Middle frontal gyrus (tissue), 1 donor: Measurements from ENCODE around the gene INPP5J.
"Not testable (repeated sequence)": the region's sequence is repeated elsewhere in the genome, so short reads cannot be mapped to it uniquely, and the experiment has no call there.

ENCODE experiments used
- DNase-seq: peaks from one replicate; pipeline ENCODE4 v3.0.0-alpha.2; 2015; ENCODE audit warnings: low spot score; ENCODE audit errors: extremely low spot score

The INPP5J gene

DNA sequence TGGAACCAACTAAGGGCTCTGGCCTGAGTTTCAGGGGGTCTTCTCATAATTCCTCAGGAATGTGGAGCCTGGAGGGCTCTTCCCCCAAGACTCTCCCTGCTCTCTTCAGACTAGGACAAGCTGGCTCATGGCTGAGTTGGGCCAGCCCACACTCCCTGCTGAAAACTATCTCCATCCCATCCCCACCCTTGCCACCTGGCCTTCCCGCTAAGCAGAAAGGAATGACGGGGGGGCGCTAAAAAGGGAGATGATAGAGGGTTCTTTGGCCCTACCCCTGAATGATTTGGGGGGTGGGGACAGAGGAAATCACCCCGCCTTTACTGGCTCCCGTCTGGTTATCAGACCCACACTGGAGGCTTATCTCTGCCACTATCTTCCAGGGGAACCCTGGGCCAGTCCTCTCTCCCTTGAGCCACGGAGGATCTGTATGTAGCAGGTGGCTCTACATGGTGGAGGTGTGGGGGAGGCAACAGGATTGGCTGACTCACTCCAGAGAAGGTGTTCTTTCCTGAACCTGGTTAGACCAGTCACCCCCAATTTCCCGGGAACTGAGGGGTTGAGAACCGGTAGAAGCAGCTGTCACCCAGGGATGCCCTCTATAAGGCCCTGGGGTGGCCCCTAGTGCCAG is 35.9 kb upstream of the INPP5J start:
- no peak for DNase-seq

DNA sequence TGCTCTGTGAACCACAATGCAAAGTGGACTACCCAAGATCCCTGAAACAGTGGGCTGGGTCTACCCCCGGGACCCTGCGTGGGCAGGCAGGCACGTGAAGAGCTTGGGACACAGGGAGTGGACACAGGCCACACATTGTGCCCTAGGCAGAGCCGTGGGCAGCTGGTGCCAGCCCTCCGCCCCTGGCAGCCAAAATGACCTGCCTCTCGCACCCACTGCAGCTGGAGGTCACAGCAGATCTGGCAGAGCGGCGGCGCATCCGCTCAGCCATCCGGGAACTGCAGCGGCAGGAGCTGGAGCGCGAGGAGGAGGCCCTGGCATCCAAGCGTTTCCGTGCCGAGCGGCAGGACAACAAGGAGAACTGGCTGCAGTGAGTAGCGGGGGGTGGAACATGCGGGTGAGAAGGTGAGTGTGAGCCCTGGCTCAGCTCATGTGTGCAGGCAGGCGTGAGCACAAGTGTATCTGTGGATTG is 35.0 kb upstream of the INPP5J start:
- no peak for DNase-seq

DNA sequence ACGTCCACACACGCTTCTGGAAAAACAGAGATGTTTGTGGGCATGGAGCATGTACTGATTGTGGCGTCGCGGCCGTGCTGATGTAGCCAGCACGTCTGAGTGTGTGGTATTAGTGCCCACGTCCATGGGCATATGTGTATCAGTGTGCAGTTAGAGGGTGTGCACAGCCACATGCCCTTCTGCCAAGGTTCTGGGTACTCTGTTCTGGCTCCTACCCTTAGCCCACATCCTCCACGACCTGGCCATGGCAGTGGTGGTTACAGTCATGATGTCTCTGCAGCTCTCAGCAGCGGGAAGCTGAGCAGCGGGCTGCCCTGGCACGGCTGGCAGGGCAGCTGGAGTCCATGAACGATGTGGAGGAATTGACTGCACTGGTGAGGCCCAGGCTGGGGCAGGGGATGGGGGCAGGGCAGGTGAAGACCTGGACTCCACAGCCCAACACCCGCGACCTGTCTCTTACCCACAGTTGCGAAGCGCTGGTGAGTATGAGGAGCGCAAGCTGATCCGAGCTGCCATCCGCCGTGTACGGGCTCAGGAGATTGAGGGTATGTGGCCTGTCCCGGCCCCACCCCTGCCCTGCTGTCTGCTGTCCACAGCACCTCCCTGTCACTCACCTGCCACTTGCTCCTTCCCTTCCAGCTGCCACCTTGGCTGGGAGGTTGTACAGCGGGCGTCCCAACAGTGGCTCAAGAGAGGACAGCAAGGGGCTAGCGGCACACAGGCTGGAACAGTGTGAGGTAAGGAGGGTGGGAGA is 34.4 kb upstream of the INPP5J start:
- no peak for DNase-seq

- DNase-seq, result no peak
Observed at GRCh38 chr22:31089160-31090100, 33.3 kb upstream of the INPP5J start.

DNA sequence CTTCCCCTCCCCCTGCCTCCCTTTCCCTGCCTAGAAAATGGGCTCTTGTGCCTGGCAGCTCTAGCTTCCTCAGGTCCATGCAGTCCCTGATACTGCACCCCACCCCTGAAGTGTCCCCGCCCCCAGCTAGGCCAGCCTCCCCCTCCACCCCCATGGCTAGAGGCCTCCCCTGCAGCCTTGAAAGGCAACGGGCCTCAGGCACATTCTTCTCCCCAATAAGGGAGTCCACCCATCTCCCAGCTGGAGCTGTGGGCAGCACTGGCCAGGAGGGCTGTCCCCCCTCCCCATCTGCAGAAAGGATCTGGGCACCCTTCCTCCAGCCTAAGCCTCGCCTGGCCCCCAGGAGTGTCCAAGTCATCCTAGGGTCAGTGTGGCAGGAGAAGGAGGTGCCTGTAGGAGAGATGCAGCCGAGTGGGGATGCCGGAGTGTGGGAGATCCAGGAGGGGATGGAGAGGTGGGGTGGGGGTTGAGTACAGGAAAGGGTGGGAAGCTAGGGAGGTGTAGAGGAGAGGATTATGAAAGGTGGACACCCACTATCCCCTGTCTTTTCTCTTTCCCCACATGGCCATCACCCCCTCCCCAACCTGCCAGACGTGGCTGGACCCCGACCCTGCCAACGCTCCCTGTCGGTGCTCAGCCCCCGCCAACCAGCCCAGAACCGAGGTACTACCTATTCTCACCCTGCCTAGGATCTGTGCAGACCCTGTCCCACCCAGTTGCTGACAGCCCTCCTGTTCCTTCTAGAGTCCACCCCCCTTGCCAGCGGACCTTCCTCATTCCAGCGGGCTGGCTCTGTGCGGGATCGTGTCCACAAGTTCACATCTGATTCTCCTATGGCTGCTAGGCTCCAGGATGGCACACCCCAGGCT is 32.3 kb upstream of the INPP5J start:
- DNase-seq, result no peak

DNA sequence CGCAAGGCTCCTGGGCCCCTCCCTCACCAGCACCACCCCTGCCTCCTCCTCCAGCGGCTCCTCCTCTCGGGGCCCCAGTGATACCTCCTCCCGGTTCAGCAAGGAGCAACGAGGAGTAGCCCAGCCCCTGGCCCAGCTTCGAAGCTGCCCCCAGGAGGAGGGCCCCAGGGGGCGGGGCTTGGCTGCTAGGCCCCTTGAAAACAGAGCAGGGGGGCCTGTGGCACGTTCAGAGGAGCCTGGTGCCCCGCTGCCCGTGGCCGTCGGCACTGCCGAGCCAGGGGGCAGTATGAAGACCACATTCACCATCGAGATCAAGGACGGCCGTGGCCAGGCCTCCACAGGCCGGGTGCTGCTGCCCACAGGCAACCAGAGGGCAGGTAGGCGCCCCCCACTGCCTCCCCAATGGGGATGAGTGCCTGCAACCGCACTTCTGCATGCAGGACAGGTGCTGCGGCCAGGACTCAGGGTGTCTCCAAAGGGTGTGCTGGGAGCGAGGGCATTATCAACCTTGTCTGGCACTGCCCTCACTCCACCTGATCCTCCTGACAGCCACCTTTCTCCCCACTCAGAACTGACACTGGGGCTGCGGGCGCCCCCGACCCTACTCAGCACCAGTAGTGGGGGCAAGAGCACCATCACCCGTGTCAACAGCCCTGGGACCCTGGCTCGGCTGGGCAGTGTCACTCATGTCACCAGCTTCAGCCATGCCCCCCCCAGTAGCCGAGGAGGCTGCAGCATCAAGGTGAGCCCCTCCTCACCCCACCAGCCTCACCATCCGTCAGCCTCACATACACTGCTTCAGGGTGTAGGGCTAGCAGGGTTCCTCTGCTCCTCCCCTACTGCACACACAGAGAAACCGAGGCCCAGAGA is 31.4 kb upstream of the INPP5J start:
- DNase-seq, result no peak

DNA sequence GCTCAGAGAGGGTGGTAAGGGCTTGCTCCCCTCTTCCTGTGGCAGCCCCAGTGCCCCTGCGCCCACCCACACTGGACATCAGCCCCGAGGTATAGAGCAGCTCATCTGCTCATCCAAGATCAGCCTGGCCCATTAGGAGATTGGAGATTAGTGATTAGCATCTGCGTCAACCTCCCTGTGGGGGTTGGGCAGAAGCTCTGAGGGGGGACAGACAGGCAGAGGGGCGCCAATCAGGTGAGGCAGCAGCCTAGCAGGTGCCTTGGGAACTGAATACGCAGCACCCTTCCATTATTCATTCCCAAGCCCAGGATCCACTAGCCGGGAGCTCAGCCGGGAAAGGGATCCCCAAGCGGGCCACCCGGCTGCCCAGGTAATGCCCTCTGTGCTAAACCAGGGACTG is 30.6 kb upstream of the INPP5J start:
- no peak for DNase-seq

- no peak for DNase-seq
Observed at GRCh38 chr22:31093086-31093850, 29.5 kb upstream of the INPP5J start.

GRCh38 chr22:31094021-31094551 is 28.7 kb upstream of the INPP5J start:
- DNase-seq, result no peak

GRCh38 chr22:31094741-31095140 is 28.0 kb upstream of the INPP5J start:
- no peak for DNase-seq

GRCh38 chr22:31095637-31096249 is 27.0 kb upstream of the INPP5J start:
- DNase-seq, result no peak

DNA sequence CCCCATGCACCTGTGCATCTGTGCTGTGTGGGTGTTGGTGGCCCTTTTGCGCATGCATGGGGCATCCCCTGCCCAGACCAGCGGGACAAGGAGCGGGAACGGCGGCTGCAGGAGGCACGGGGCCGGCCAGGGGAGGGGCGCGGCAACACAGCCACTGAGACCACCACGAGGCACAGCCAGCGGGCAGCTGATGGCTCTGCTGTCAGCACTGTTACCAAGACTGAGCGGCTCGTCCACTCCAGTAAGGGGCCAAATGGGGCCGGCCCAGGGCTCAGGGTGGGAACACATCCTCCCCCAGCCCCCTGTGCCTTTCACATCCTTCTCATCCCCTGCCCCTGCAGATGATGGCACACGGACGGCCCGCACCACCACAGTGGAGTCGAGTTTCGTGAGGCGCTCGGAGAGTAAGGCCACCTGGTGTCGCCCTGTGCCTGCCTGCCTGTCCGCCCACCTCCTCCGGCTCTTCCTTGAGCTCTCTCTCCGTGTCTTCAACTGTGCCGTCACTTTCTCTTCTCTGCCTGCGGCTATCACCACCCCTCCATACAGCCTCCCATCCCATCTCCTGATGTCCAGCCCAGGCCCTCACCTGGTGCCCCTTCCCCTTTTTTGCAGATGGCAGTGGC is 26.0 kb upstream of the INPP5J start:
- no peak for DNase-seq

- not testable (repeated sequence) for DNase-seq
Observed at GRCh38 chr22:31097539-31097938, 25.2 kb upstream of the INPP5J start.

DNA sequence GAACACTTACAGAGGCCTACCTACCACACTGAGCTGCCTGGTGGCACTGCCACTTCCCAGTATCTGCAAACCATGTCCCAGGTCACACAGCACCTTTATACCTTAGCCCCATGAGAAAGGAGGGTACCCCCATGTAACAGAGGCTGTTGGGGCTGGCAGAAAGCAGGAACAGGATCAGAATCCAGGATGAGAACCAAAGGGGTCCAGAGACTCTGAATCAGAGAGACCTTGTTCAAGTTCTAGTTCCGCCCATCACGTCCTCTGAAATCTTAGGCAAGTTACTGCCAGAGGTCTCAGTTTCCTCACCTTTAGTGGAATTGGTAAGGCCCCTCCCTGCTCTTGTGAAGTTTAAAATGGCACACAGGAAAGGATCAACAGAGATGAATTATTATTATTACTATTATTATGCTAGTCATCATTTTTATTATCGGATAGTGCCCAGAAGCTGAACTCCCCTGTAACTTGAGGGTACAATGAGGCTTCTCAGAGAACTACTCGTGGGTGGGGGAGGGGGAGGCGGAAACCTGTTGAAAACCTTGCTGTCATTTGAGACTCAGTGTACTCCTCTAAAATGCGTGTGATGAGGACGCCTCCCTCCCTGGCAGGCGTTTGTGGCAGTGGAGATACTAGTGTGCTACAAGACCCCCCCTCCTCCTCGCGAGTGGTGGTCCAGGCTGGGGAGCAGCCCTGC is 24.7 kb upstream of the INPP5J start:
- DNase-seq, result no peak

DNA sequence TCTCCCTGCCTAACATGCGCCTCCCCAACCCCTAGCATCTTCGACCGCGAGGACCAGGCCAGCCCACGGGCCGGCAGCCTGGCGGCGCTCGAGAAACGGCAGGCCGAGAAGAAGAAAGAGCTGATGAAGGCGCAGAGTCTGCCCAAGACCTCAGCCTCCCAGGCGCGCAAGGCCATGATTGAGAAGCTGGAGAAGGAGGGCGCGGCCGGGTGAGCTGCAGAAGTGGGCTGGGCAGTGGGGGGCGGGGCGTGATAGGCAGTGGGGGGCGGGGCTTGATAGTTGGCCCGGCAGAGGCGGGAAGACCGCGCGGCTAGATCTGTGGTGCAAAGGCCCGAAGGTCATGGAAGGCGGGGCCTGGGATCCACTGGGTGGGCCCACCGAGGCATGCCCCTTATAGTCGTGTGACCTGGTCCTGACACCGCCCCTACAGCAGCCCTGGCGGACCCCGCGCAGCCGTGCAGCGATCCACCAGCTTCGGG is 24.1 kb upstream of the INPP5J start:
- no peak for DNase-seq

DNA sequence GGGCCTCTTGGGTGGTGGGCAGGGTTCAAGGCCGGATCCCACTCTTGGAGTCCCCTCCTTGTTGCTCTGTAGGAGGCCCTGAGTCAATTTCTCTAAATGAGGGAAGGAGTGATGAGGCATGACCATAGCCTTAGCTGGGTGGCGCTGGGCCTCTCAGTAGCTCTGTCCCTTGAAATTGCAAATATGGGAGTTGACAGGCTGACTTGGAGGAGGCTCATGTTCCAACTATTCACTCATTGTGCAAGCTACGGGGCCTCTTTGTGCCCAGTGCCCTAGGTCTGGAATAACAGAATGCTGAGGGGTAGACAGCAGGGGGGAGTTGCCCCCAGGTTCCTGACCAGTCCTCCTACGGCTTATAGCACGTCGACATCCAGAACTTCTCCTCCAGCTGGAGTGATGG is 23.4 kb upstream of the INPP5J start:
- no peak for DNase-seq
